ENCODE data around the gene YARS1.

Gene YARS1

GRCh38 chr1:32741413-32742198 is 75.6 kb downstream of the YARS1 start:
- DNase-seq = no peak

DNA sequence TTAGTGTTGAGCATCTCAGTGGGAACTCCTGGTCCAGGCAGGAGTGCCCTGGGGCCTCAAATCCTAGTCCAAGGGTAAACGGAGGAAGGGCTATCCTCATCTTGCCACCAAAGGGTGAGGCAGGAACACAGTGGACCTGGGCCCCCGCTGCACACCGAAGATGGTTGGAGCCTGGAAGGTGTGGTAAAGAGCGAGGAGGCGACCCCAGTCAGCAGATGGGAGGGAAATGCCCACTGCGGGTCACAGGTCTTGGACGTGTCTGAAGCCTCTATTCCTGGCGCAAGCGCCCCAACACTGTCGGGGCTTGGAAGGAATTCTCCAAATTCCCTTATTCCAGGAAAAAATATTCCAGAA is 76.1 kb downstream of the YARS1 start:
- DNase-seq = no peak

- no peak for DNase-seq
Observed at GRCh38 chr1:32736812-32737791, 80.1 kb downstream of the YARS1 start.

- DNase-seq = no peak
Observed at GRCh38 chr1:32733582-32734321, 83.4 kb downstream of the YARS1 start.

GRCh38 chr1:32729254-32730046 is 87.7 kb downstream of the YARS1 start:
- DNase-seq = no peak

DNA sequence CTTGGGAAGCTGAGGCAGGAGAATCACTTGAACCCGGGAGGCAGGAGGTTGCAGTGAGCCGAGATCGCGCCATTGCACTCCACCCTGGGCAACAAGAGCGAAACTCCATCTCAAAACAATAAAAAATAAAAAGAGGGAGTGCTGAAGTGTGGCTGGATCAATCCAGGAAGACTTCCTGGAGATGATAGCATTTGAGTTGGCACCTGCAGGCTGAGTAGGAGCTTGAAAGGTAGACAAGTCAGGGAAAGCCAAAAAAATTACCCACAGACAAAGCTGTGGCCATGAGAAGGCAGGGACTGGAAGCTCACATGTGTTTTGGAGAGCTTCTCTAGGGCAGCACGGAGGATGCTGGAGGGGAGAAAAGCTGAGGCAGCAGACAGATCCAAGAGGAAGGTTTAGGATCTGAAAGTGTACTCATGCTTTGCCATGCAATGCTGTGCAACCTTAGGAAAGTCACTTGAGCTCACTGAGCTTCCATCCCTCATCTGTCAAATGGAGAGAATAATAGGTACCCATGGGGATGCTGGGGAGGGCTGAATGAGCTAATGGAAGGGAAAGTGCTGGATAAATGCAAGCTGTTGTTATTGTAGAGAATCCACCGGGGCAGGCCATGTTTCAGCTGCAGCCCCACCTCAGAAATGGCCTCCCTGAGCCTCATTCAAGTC is 88.6 kb downstream of the YARS1 start:
- DNase-seq = no peak

DNA sequence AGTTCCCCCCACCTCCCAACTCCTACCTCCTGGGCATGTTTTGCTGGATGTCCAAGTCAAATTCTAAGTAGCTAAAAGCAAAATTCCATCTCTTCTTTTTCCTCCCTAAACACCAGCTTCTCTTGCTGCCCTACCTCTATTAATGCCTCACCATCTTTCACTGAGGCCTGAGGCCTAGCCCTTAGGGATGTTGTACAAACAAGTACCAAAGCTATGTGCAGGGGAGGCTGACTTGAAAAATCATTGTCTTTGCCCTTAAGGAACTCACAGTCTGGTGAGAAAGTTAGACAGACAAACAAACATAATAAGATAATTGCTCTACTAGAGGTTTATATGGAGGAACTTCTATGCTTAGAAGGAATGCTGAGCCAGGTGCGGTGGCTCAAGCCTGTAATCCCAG is 89.3 kb downstream of the YARS1 start:
- no peak for DNase-seq

- no peak for DNase-seq
Observed at GRCh38 chr1:32725615-32725982, 91.6 kb downstream of the YARS1 start.

Data from amniotic stem cell (primary cell).